H1 (cell line): ENCODE measurements around the gene TIMM8B. TPM values are rescaled to one million over a fixed set of nuclear protein-coding genes. Genes with fewer than 3 reads are reported as not detected.

ENCODE experiments used
- CTCF ChIA-PET: fragments of 300-600 bp; sonication (Branson Sonifier 250); formaldehyde crosslinking; loops from one replicate; lab custom pipeline; 2021; ENCODE audit not compliant: partially characterized antibody; lab: Charles Lee
- POLR2A ChIA-PET: fragments of 300-600 bp; sonication (Branson Sonifier 250); formaldehyde crosslinking; loops from one replicate; lab custom pipeline; 2021; ENCODE audit warnings: inconsistent platforms; ENCODE audit not compliant: partially characterized antibody; lab: Charles Lee
- DNase-seq, 2 experiments: peaks; one replicate each; pipeline versions ENCODE4 v3.0.0 to v3.0.0-alpha.2; 2010 to 2022; ENCODE audit warnings: low spot score in 2 of 2, low read depth in 1 of 2, mixed read lengths in 1 of 2
- FAIRE-seq: peaks from 2 replicates; lab custom pipeline; 2011; peaks lifted over from hg19 to GRCh38; lab: Jason Lieb, UNC
- H2AFZ ChIP-seq: 2 replicates; pipeline ENCODE4 v1.8.1; 2012; ENCODE audit warnings: low read length, inconsistent platforms
- H2AK5ac ChIP-seq: 2 replicates; pipeline ENCODE4 v1.6.1; 2013; ENCODE audit warnings: low read depth, low read length
- H2BK120ac ChIP-seq: replicated peaks from 2 replicates; pipeline ENCODE3; 2013; ENCODE audit warnings: low read depth, low read length, inconsistent platforms
- H2BK12ac ChIP-seq: 2 replicates; pipeline ENCODE4 v1.6.1; 2013; ENCODE audit warnings: low read depth, low read length
- H2BK15ac ChIP-seq: 2 replicates; pipeline ENCODE4 v1.6.1; 2013; ENCODE audit warnings: low read length
- H2BK20ac ChIP-seq: 2 replicates; pipeline ENCODE4 v1.6.1; 2013; ENCODE audit warnings: low read length
- H2BK5ac ChIP-seq: 2 replicates; pipeline ENCODE4 v1.6.1; 2013; ENCODE audit warnings: low read depth, low read length
- H3K14ac ChIP-seq: 2 replicates; pipeline ENCODE4 v1.6.1; 2013; ENCODE audit warnings: inconsistent platforms; ENCODE audit not compliant: insufficient read length
- H3K18ac ChIP-seq: 2 replicates; pipeline ENCODE4 v1.6.1; 2013; ENCODE audit warnings: low read length; ENCODE audit errors: extremely low read depth
- H3K23ac ChIP-seq: 2 replicates; pipeline ENCODE4 v1.6.1; 2013; ENCODE audit warnings: inconsistent platforms; ENCODE audit not compliant: insufficient read length
- H3K23me2 ChIP-seq: 2 replicates; pipeline ENCODE4 v1.6.1; 2013; ENCODE audit warnings: low read depth, low read length
- H3K27ac ChIP-seq: 2 replicates; pipeline ENCODE4 v1.6.1; 2011; ENCODE audit warnings: low read depth, low read length, inconsistent platforms
- H3K27me3 ChIP-seq, 4 experiments: replicated peaks in 1 of 4; 1 replicate in 1 of 4; 2 replicates in 3 of 4; pipeline versions ENCODE4 v1.6.1 to v1.8.1; 2011 to 2013; ENCODE audit warnings: low read length in 3 of 4, mild to moderate bottlenecking in 3 of 4, inconsistent platforms in 2 of 4, mixed read lengths in 2 of 4, moderate library complexity in 1 of 4; ENCODE audit not compliant: control insufficient read depth in 3 of 4, insufficient read depth in 3 of 4; ENCODE audit errors: extremely low read depth in 1 of 4
- H3K36me3 ChIP-seq, 4 experiments: 2 replicates each; pipeline versions ENCODE4 v1.6.1 to v1.8.1; 2011 to 2013; ENCODE audit warnings: mild to moderate bottlenecking in 4 of 4, low read length in 3 of 4, moderate library complexity in 2 of 4, control low read depth in 1 of 4, inconsistent platforms in 1 of 4; ENCODE audit not compliant: insufficient read depth in 4 of 4, control insufficient read depth in 2 of 4
- H3K4ac ChIP-seq: replicated peaks from 2 replicates; pipeline ENCODE3; 2013; ENCODE audit warnings: low read length, low read depth, mixed read lengths, inconsistent platforms; ENCODE audit not compliant: insufficient read length
- H3K4me1 ChIP-seq, 4 experiments: replicated peaks in 1 of 4; 1 replicate in 1 of 4; 2 replicates in 3 of 4; pipeline versions ENCODE4 v1.6.1 to v1.8.1; 2011 to 2013; ENCODE audit warnings: low read length in 3 of 4, inconsistent platforms in 2 of 4, mixed read lengths in 1 of 4; ENCODE audit not compliant: insufficient read depth in 4 of 4, control insufficient read depth in 3 of 4
- H3K4me2 ChIP-seq, 2 experiments: 2 replicates each; pipeline versions ENCODE4 v1.6.1 to v1.8.1; 2011 to 2013; ENCODE audit warnings: low read depth in 2 of 2, low read length in 2 of 2, control low read depth in 1 of 2, inconsistent platforms in 1 of 2, mild to moderate bottlenecking in 1 of 2; ENCODE audit not compliant: insufficient read depth in 1 of 2
- H3K4me3 ChIP-seq, 4 experiments: fragments of 200-600, 300-600 bp in 1 of 4; sonication (generic), shearing (Covaris generic), sonication (Bioruptor Twin) in 1 of 4; 2 replicates each; pipeline versions ENCODE4 v1.5.1 to v1.8.1; 2011 to 2016; ENCODE audit warnings: low read length in 4 of 4, low read depth in 3 of 4, control low read depth in 2 of 4, inconsistent platforms in 2 of 4, mild to moderate bottlenecking in 2 of 4, mixed read lengths in 1 of 4, moderate library complexity in 1 of 4; ENCODE audit not compliant: insufficient read depth in 2 of 4; ENCODE audit errors: extremely low read depth in 1 of 4
- H3K56ac ChIP-seq: replicated peaks from 2 replicates; pipeline ENCODE3; 2013; ENCODE audit warnings: low read depth, mild to moderate bottlenecking, mixed read lengths, low read length, inconsistent platforms; ENCODE audit not compliant: insufficient read length
- H3K79me1 ChIP-seq: 2 replicates; pipeline ENCODE4 v1.6.1; 2013; ENCODE audit warnings: low read depth, low read length, control low read depth
- H3K79me2 ChIP-seq, 2 experiments: 2 replicates each; pipeline versions ENCODE4 v1.6.1 to v1.8.1; 2012 to 2013; ENCODE audit warnings: low read length in 2 of 2, mild to moderate bottlenecking in 2 of 2, inconsistent platforms in 1 of 2; ENCODE audit not compliant: insufficient read depth in 2 of 2, control insufficient read depth in 1 of 2
- H3K9ac ChIP-seq, 4 experiments: replicated peaks in 1 of 4; 1 replicate in 1 of 4; 2 replicates in 3 of 4; pipeline versions ENCODE4 v1.6.1 to v1.8.1; 2011 to 2013; ENCODE audit warnings: low read depth in 3 of 4, low read length in 3 of 4, control low read depth in 2 of 4, mild to moderate bottlenecking in 2 of 4, moderate library complexity in 2 of 4, inconsistent platforms in 1 of 4; ENCODE audit errors: extremely low read depth in 1 of 4
- H3K9me3 ChIP-seq, 2 experiments: 2 replicates each; pipeline versions ENCODE4 v1.6.1 to v1.8.1; 2012 to 2013; ENCODE audit warnings: mild to moderate bottlenecking in 2 of 2, moderate library complexity in 2 of 2, control low read depth in 1 of 2, inconsistent platforms in 1 of 2, low read depth in 1 of 2, low read length in 1 of 2, mixed read lengths in 1 of 2; ENCODE audit not compliant: insufficient read depth in 2 of 2
- H4K20me1 ChIP-seq, 2 experiments: replicated peaks in 1 of 2; 2 replicates each; pipeline versions ENCODE3 to v1.8.1; 2011 to 2013; ENCODE audit warnings: inconsistent platforms in 2 of 2, low read length in 2 of 2, mild to moderate bottlenecking in 1 of 2; ENCODE audit not compliant: insufficient read depth in 2 of 2, control insufficient read depth in 1 of 2
- H4K5ac ChIP-seq: 2 replicates; pipeline ENCODE4 v1.6.1; 2013; ENCODE audit warnings: low read length, low read depth, mixed read lengths, inconsistent platforms; ENCODE audit not compliant: insufficient read length
- H4K8ac ChIP-seq: 2 replicates; pipeline ENCODE4 v1.8.0; 2013; ENCODE audit warnings: mild to moderate bottlenecking, moderate library complexity, low read length, inconsistent platforms; ENCODE audit not compliant: insufficient read depth; ENCODE audit errors: extremely low read depth
- H4K91ac ChIP-seq: replicated peaks from 2 replicates; pipeline ENCODE3; 2013; ENCODE audit warnings: low read length, mixed read lengths, inconsistent platforms; ENCODE audit not compliant: insufficient read length
- ASH2L ChIP-seq: fragments of 200-600, 300-600 bp; sonication (generic); IDR thresholded peaks from one replicate; pipeline ENCODE4 v1.7.1; 2017; ENCODE audit warnings: low read length
- CBX5 ChIP-seq: fragments of 300-800, 300-1000 bp; sonication (generic); IDR thresholded peaks from 2 replicates; pipeline ENCODE4 v1.7.1; 2016; ENCODE audit warnings: antibody characterized with exemption, low read length, low read depth
- CBX8 ChIP-seq: fragments of 300-800, 300-1000 bp; sonication (generic); IDR thresholded peaks from 2 replicates; pipeline ENCODE4 v1.7.1; 2016; ENCODE audit warnings: low read depth, low read length, borderline replicate concordance
- CHD1 ChIP-seq: IDR thresholded peaks from 2 replicates; pipeline ENCODE4 v1.6.1; 2012; ENCODE audit warnings: low read depth, low read length, improper control_type of control experiment
- CHD2 ChIP-seq: IDR thresholded peaks from 2 replicates; pipeline ENCODE4 v1.6.1; 2012; ENCODE audit warnings: low read length, improper control_type of control experiment
- CREB1 ChIP-seq: IDR thresholded peaks from 2 replicates; pipeline ENCODE4 v1.6.1; 2012; ENCODE audit warnings: inconsistent platforms
- EP300 ChIP-seq, 2 experiments: IDR thresholded peaks; 1 replicate in 1 of 2; 2 replicates in 1 of 2; pipeline ENCODE4 v1.6.1; 2011 to 2012; ENCODE audit warnings: low read depth in 2 of 2, low read length in 2 of 2, mild to moderate bottlenecking in 2 of 2, borderline replicate concordance in 1 of 2, inconsistent platforms in 1 of 2, moderate library complexity in 1 of 2
- GTF2F1 ChIP-seq: IDR thresholded peaks from 2 replicates; pipeline ENCODE4 v1.6.1; 2012; ENCODE audit warnings: low read depth, low read length, improper control_type of control experiment, borderline replicate concordance
- NANOG ChIP-seq: IDR thresholded peaks from 2 replicates; pipeline ENCODE4 v1.6.1; 2011; ENCODE audit warnings: low read length, low read depth, mild to moderate bottlenecking, inconsistent platforms; ENCODE audit not compliant: insufficient read depth, poor library complexity, severe bottlenecking
- SAP30 ChIP-seq: fragments of 300-600 bp; sonication (generic); IDR thresholded peaks from 2 replicates; pipeline ENCODE4 v1.7.1; 2012; ENCODE audit warnings: low read length, moderate library complexity, mild to moderate bottlenecking, inconsistent platforms; ENCODE audit not compliant: insufficient read depth, insufficient replicate concordance
- SIN3A ChIP-seq, 2 experiments: IDR thresholded peaks in 1 of 2; conservative IDR thresholded peaks in 1 of 2; 2 replicates each; pipeline ENCODE4 v1.6.1; 2011 to 2012; ENCODE audit warnings: low read length in 2 of 2, improper control_type of control experiment in 1 of 2, low read depth in 1 of 2, mild to moderate bottlenecking in 1 of 2
- TAF7 ChIP-seq: optimal IDR thresholded peaks from 2 replicates; pipeline ENCODE3; 2011; ENCODE audit warnings: low read depth, mild to moderate bottlenecking, inconsistent platforms, low read length, moderate library complexity, borderline replicate concordance
- TCF12 ChIP-seq: IDR thresholded peaks from 2 replicates; pipeline ENCODE4 v1.6.1; 2011; ENCODE audit warnings: low read depth, mild to moderate bottlenecking, low read length
- WGBS, 2 experiments: shearing (Covaris generic) in 1 of 2; methylation state at CpG; one replicate each; pipeline versions ENCODE4 v1.1.6 to v1.1.7; 2013 to 2015; ENCODE audit warnings: low lambda C conversion rate in 2 of 2, mixed read lengths in 2 of 2, inconsistent platforms in 1 of 2, low coverage in 1 of 2, missing lambda C conversion rate in 1 of 2; ENCODE audit not compliant: insufficient replicate concordance in 2 of 2, insufficient coverage in 1 of 2, insufficient read length in 1 of 2; ENCODE audit errors: extremely low coverage in 1 of 2, missing lambda C conversion rate in 1 of 2; 5-methylcytosine and 5-hydroxymethylcytosine counted together
- polyA plus RNA-seq, 7 experiments: library from polyadenylated mRNA; depleted of rRNA in 3 of 7; stranded (reverse) in 5 of 7; unstranded in 2 of 7; fragments of >200 nt in 5 of 7; fragments of 200-250 nt in 2 of 7; gene quantifications; 1 replicate in 5 of 7; 2 replicates in 1 of 7; 4 replicates in 1 of 7; pipeline versions ENCODE4 v1.2.1 to v1.2.3, GENCODE V29; 2011 to 2013; ENCODE audit warnings: missing spikeins in 2 of 7, mixed read lengths in 2 of 7
- total RNA-seq: library from RNA; stranded (reverse); fragmentation: NEBNext Ultra II Directional; extraction: Animal tissue kit (Norgen Biotek cat#: 25700); gene quantifications from 2 replicates; pipeline ENCODE4 v1.2.1, GENCODE V29; 2021
- TF ChIP-seq, protein P1 (sequence below): IDR thresholded peaks from 2 replicates; pipeline ENCODE4 v1.6.1; 2012; ENCODE audit warnings: inconsistent platforms

Gene TIMM8B
- total and polyA plus RNA-seq, 2 of the 8 experiments (the other 6 are each of a cell fraction or from before 2014, with no cell fraction given), result 93.7 to 143 TPM

DNA sequence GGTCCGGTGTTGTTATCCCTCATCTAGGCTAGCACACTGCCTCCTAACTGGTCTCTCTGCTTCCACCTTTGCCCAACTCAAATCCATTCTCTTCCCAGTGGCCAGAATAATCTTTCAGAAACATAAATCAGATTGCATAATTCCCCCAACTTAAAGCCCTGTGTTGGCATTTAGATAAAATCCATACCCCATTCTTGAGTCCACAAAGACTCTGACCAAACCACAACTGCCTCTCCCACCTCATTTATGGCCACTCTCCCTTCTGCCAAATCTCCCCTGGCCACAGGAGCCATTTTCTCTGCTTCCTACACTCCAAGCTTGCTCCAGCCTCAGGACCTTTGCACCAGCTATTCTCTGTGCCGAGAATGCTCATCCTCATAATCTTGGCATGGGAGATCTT lies 40.5 kb upstream of the TIMM8B start:
- POLR2A ChIA-PET, result no interaction called here
- Histone ChIP-seq H3K23me2 (no peaks in the 10 kb centered on the region; the same call in 1 of the 2 replicates), H3K56ac (no peak overlapping the region), H3K23ac (no peak overlapping the region), H3K4ac (no peak overlapping the region), H4K91ac (no peak overlapping the region), H4K8ac (no peak overlapping the region), H3K4me2 (no peak overlapping the region), H3K36me3 (no peaks in the 10 kb centered on the region), H3K27me3 (no peaks in the 10 kb centered on the region), H4K5ac (no peak overlapping the region), H3K4me3 (no peak overlapping the region), H3K79me2 (no peaks in the 10 kb centered on the region), H2BK12ac (no peak overlapping the region), H2AK5ac (no peak overlapping the region), H2BK15ac (no peak overlapping the region), H3K9ac (no peak overlapping the region), H3K18ac (no peak overlapping the region), H2BK5ac (no peak overlapping the region), H2BK20ac (no peak overlapping the region), H2BK120ac (no peak overlapping the region), H3K14ac (no peak overlapping the region), H3K79me1 (no peaks in the 10 kb centered on the region), H3K4me1 (no peaks in the 10 kb centered on the region), H3K27ac (no peak overlapping the region), H3K9me3 (no peaks in the 10 kb centered on the region), H4K20me1 (no peaks in the 10 kb centered on the region), H2AFZ (no peak overlapping the region)
- DNase-seq (no peak), FAIRE-seq (no peak)
- WGBS, 2 experiments, result 94% methylated on average over 2 of the region's 2 CpGs; no CpG with 5 or more reads in 1 of the 2 experiments
- CTCF ChIA-PET, result interaction anchor here (1.1 to 1.9 kb wide), 4 partner anchors 13 to 96 kb away, joined by 3 to 8 read pairs (median 3); no protein-coding TSS in a partner anchor
- TF ChIP-seq NANOG, result no peak
- TF ChIP-seq, protein P1, sequence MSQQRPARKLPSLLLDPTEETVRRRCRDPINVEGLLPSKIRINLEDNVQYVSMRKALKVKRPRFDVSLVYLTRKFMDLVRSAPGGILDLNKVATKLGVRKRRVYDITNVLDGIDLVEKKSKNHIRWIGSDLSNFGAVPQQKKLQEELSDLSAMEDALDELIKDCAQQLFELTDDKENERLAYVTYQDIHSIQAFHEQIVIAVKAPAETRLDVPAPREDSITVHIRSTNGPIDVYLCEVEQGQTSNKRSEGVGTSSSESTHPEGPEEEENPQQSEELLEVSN, result no peak
- TF ChIP-seq TCF12, result no peak
- no peak for TF ChIP-seq SAP30
- no peak for TF ChIP-seq EP300 (IDR thresholded peaks at IDR 0.05; ENCODE audit: borderline replicate concordance in 1 of 2, low read depth in 2 of 2, low read length in 2 of 2)
- no peak for TF ChIP-seq TAF7
- no peak for TF ChIP-seq ASH2L
- TF ChIP-seq CREB1, result no peak
- no peak for TF ChIP-seq SIN3A (conservative IDR thresholded peaks at IDR 0.05 in 1 of 2, IDR thresholded peaks at IDR 0.05 in 1 of 2; ENCODE audit: low read depth in 1 of 2, low read length in 2 of 2)
- TF ChIP-seq CBX5, result no peak
- no peak for TF ChIP-seq GTF2F1
- no peak for TF ChIP-seq CBX8
- no peak for TF ChIP-seq CHD1
- no peak for TF ChIP-seq CHD2
